T-helper 9 cell (primary cell): ENCODE measurements around the gene RTN4RL2.

Source experiments
- DNase-seq: peaks from one replicate; pipeline ENCODE4 v3.0.0-alpha.2; 2020

Gene RTN4RL2

GRCh38 chr11:57500926-57501325, 40.6 kb downstream of the RTN4RL2 start:
- DNase-seq, result no peak

- DNase-seq, result no peak
Measured at GRCh38 chr11:57501953-57502352, 41.6 kb downstream of the RTN4RL2 start.

- DNase-seq, result no peak
Measured at GRCh38 chr11:57502376-57502775, 42.0 kb downstream of the RTN4RL2 start.

- DNase-seq, result no peak
Measured at GRCh38 chr11:57502870-57503269, 42.5 kb downstream of the RTN4RL2 start.

- DNase-seq, result no peak
Measured at GRCh38 chr11:57504511-57504910, 44.2 kb downstream of the RTN4RL2 start.

- no peak for DNase-seq
Measured at GRCh38 chr11:57506522-57506921, 46.2 kb downstream of the RTN4RL2 start.

- no peak for DNase-seq
Measured at GRCh38 chr11:57508341-57509170, 48.2 kb downstream of the RTN4RL2 start.

- no peak for DNase-seq
Measured at GRCh38 chr11:57511741-57512430, 51.6 kb downstream of the RTN4RL2 start.

GRCh38 chr11:57512646-57513451, 52.5 kb downstream of the RTN4RL2 start:
- no peak for DNase-seq

- no peak for DNase-seq
Measured at GRCh38 chr11:57513452-57513795, 53.1 kb downstream of the RTN4RL2 start.

GRCh38 chr11:57513911-57514537, 53.7 kb downstream of the RTN4RL2 start:
- peak; percentile 9 for DNase-seq

- DNase-seq, result peak; percentile 39
Measured at GRCh38 chr11:57514538-57515331, 54.4 kb downstream of the RTN4RL2 start.

- DNase-seq, result peak; percentile 5
Measured at GRCh38 chr11:57515332-57516060, 55.2 kb downstream of the RTN4RL2 start, which contains the start of gene SLC43A1. Gene SLC43A1, minus strand, starts transcription at chr11:57515702. Its CDS starts 1,591 bp downstream, at chr11:57514111.

- no peak for DNase-seq
Measured at GRCh38 chr11:57516061-57516443, 55.7 kb downstream of the RTN4RL2 start.

GRCh38 chr11:57521116-57521515, 60.8 kb downstream of the RTN4RL2 start:
- no peak for DNase-seq

- no peak for DNase-seq
Measured at GRCh38 chr11:57523419-57523818, 63.1 kb downstream of the RTN4RL2 start.
